ENCODE measurements around the gene CHCHD3. TPM values are rescaled to one million over a fixed set of nuclear protein-coding genes. Genes with fewer than 3 reads are reported as not detected.

Gene CHCHD3
- total RNA-seq, 1 experiment from 2014 or later: 149 TPM

DNA sequence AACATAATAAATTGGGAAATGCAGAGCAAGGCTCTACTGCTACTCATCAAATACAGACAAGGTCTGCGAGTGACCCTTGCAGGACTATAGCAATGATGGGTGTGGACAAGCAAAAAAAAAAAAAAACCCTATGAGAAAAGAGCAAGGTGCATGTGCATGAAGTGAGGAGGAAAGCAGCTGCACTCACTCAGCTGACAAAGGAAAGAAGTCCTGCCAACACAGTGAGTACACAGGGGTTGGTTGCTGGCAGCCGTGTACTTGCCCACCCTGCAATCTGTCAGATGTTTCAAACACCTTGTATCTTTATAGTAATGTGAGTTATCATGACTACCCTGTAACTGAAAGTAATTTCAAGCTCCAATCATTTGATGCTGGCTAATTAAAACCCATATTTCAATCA lies 20.5 kb downstream of the CHCHD3 start:
- Histone ChIP-seq H3K9me2 (replicated peaks; ENCODE audit: low read length) (no peaks in the 10 kb centered on the region), H2AFZ (ENCODE audit: low read length) (no peak overlapping the region), H3K9me3 (ENCODE audit: low read length) (no peaks in the 10 kb centered on the region), H3K79me2 (ENCODE audit: low read length) (peaks cover 64% of the 10 kb centered on the region), H3F3A (ENCODE audit: low read length, unreplicated experiment) (no peaks in the 10 kb centered on the region), H3K27ac (ENCODE audit: low read length) (no peak overlapping the region), H3K36me3 (ENCODE audit: low read depth, low read length) (0 out of 2 replicates have a peak, but pooled peaks cover 3% of the 10 kb centered on the region), H4K20me1 (ENCODE audit: low read length) (0 out of 2 replicates have a peak, but pooled peaks cover 3% of the 10 kb centered on the region), H3K9ac (ENCODE audit: low read length) (no peak overlapping the region), H3K27me3 (ENCODE audit: low read length) (no peaks in the 10 kb centered on the region), H3K4me3 (ENCODE audit: low read length) (no peak overlapping the region), H3K4me2 (ENCODE audit: low read length) (no peak overlapping the region), H3K4me1 (ENCODE audit: insufficient read depth, low read length) (no peaks in the 10 kb centered on the region)
- DNase-seq (no peak), ATAC-seq (no peak)
- TF ChIP-seq, protein P1, sequence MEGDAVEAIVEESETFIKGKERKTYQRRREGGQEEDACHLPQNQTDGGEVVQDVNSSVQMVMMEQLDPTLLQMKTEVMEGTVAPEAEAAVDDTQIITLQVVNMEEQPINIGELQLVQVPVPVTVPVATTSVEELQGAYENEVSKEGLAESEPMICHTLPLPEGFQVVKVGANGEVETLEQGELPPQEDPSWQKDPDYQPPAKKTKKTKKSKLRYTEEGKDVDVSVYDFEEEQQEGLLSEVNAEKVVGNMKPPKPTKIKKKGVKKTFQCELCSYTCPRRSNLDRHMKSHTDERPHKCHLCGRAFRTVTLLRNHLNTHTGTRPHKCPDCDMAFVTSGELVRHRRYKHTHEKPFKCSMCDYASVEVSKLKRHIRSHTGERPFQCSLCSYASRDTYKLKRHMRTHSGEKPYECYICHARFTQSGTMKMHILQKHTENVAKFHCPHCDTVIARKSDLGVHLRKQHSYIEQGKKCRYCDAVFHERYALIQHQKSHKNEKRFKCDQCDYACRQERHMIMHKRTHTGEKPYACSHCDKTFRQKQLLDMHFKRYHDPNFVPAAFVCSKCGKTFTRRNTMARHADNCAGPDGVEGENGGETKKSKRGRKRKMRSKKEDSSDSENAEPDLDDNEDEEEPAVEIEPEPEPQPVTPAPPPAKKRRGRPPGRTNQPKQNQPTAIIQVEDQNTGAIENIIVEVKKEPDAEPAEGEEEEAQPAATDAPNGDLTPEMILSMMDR (conservative IDR thresholded peaks at IDR 0.05; ENCODE audit: low read depth, low read length): no peak
- TF ChIP-seq EZH2phosphoT487 (IDR thresholded peaks at IDR 0.05; ENCODE audit: borderline replicate concordance, low read length): no peak
- TF ChIP-seq EZH2 (IDR thresholded peaks at IDR 0.05; ENCODE audit: low read length, unreplicated experiment): no peak
- POLR2A ChIA-PET (ENCODE audit: unreplicated experiment): interaction anchor here (0.6 kb wide), 1 partner anchor 208 kb away, joined by 5 read pairs; no protein-coding TSS in a partner anchor
- CTCF ChIA-PET: no interaction called here
- intact Hi-C loops (cut with micrococcal nuclease): no loop called here
- BruUV-seq (replicated peaks): no TSS peak

DNA sequence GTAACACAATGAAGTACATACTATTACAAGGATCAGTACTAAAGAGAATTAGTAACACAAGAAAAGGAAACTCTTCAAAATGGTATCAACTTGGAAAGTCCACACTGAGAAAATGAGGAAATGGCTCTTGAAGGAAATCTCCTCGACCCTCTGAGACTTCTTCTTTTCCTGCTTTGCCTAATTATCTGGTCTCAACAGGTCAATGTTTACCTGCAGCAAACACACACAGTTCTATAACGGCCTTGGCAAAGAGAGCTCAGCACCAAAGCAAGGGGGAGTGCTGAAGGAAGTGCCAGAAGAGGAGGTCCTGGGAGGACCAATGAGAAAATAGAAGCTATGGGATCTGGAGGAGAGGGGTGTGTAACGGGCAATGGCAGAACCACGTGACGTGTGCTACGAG lies 21.9 kb downstream of the CHCHD3 start:
- H3K36me3 ChIP-seq (ENCODE audit: low read depth, low read length): 0 out of 2 replicates have a peak, but pooled peaks cover 3% of the 10 kb centered on the region
- H3K27ac ChIP-seq (ENCODE audit: low read length): no peak overlapping the region
- DNase-seq: no peak
- H3K9me3 ChIP-seq (ENCODE audit: low read length): no peaks in the 10 kb centered on the region
- intact Hi-C loops (cut with micrococcal nuclease): no loop called here
- H3K9me2 ChIP-seq (replicated peaks; ENCODE audit: low read length): no peaks in the 10 kb centered on the region
- no peak for ATAC-seq
- H2AFZ ChIP-seq (ENCODE audit: low read length): no peak overlapping the region
- H3K9ac ChIP-seq (ENCODE audit: low read length): no peak overlapping the region
- H4K20me1 ChIP-seq (ENCODE audit: low read length): 0 out of 2 replicates have a peak, but pooled peaks cover 3% of the 10 kb centered on the region
- no peaks in the 10 kb centered on the region for H3F3A ChIP-seq (ENCODE audit: low read length, unreplicated experiment)
- H3K79me2 ChIP-seq (ENCODE audit: low read length): peaks cover 67% of the 10 kb centered on the region
- BruUV-seq (replicated peaks): no TSS peak
- H3K4me3 ChIP-seq (ENCODE audit: low read length): no peak overlapping the region
- no peaks in the 10 kb centered on the region for H3K4me1 ChIP-seq (ENCODE audit: insufficient read depth, low read length)
- no peaks in the 10 kb centered on the region for H3K27me3 ChIP-seq (ENCODE audit: low read length)
- CTCF ChIA-PET: no interaction called here
- TF ChIP-seq EZH2phosphoT487 (IDR thresholded peaks at IDR 0.05; ENCODE audit: borderline replicate concordance, low read length): no peak
- TF ChIP-seq EZH2 (IDR thresholded peaks at IDR 0.05; ENCODE audit: low read length, unreplicated experiment): no peak
- TF ChIP-seq, protein P1 (conservative IDR thresholded peaks at IDR 0.05; ENCODE audit: low read depth, low read length): no peak
- POLR2A ChIA-PET (ENCODE audit: unreplicated experiment): no interaction called here
- no peak overlapping the region for H3K4me2 ChIP-seq (ENCODE audit: low read length)

DNA sequence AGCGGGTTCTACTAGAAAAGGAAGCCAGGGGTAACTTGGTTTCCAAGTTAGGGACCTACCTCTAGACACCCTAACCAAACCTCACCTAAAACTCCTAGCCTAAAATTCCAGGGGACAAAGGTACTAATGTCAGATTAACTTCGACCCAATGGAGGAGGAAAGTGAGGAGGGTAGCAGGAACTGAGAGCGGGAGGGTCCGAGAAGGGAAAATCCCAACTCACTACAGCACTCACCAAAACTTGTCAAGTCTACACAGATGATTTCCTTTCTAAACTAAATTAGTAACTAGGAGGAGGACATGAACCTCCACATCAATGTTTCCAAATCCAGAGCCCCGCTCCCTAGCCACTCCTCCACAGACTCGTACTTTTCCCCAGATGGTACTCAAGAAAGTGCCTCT lies 22.6 kb downstream of the CHCHD3 start:
- Histone ChIP-seq H3K79me2 (ENCODE audit: low read length) (peaks cover 67% of the 10 kb centered on the region), H3K27ac (ENCODE audit: low read length) (no peak overlapping the region), H3K36me3 (ENCODE audit: low read depth, low read length) (0 out of 2 replicates have a peak, but pooled peaks cover 3% of the 10 kb centered on the region), H3K9me3 (ENCODE audit: low read length) (no peaks in the 10 kb centered on the region), H3K27me3 (ENCODE audit: low read length) (no peaks in the 10 kb centered on the region), H3K4me1 (ENCODE audit: insufficient read depth, low read length) (no peaks in the 10 kb centered on the region), H3K4me3 (ENCODE audit: low read length) (no peak overlapping the region), H3F3A (ENCODE audit: low read length, unreplicated experiment) (no peaks in the 10 kb centered on the region), H3K4me2 (ENCODE audit: low read length) (no peak overlapping the region), H3K9me2 (replicated peaks; ENCODE audit: low read length) (no peaks in the 10 kb centered on the region), H3K9ac (ENCODE audit: low read length) (no peak overlapping the region), H2AFZ (ENCODE audit: low read length) (no peak overlapping the region), H4K20me1 (ENCODE audit: low read length) (peaks cover 8% of the 10 kb centered on the region; the same call in 1 of the 2 replicates)
- ChIA-PET POLR2A (ENCODE audit: unreplicated experiment) (no interaction called here), CTCF (no interaction called here)
- ATAC-seq (no peak), DNase-seq (no peak)
- intact Hi-C loops (cut with micrococcal nuclease): no loop called here
- BruUV-seq (replicated peaks): no TSS peak
- TF ChIP-seq EZH2 (IDR thresholded peaks at IDR 0.05; ENCODE audit: low read length, unreplicated experiment) (no peak), EZH2phosphoT487 (IDR thresholded peaks at IDR 0.05; ENCODE audit: borderline replicate concordance, low read length) (no peak)
- TF ChIP-seq, protein P1 (conservative IDR thresholded peaks at IDR 0.05; ENCODE audit: low read depth, low read length): no peak
